IMR-90 (cell line): ENCODE results near the gene MAN2A2. TPM values are rescaled to one million over a fixed set of nuclear protein-coding genes. Genes with fewer than 3 reads are reported as not detected.

ENCODE experiments used
- ATAC-seq: fragments of 200-7000 bp; cut with Tn5 transposase; 2 replicates; pipeline ENCODE4 v1.9.1; 2020; ENCODE audit warnings: low read depth, mild to moderate bottlenecking, moderate library complexity
- BruUV-seq: library from RNA; stranded (reverse); fragments of 400-500 nt; replicated peaks from 2 replicates; lab custom pipeline; 2021; lab: Mats Ljungman, UMichigan
- CTCF ChIA-PET: fragments of 300-600 bp; formaldehyde crosslinking; extraction: SDS; loops from one replicate; lab custom pipeline; 2021; ENCODE audit warnings: antibody characterized with exemption; lab: Yijun Ruan, JAX
- POLR2A ChIA-PET: fragments of 300-600 bp; sonication (Branson Sonifier 250); formaldehyde crosslinking; loops from one replicate; lab custom pipeline; 2022; ENCODE audit warnings: antibody characterized with exemption; ENCODE audit not compliant: unreplicated experiment; lab: Charles Lee
- DNase-seq: peaks from one replicate; pipeline ENCODE4 v3.0.0; 2013
- H2AFZ ChIP-seq: replicated peaks from 2 replicates; pipeline ENCODE3; 2013; ENCODE audit warnings: low read length, mild to moderate bottlenecking; ENCODE audit not compliant: poor library complexity
- H2AK5ac ChIP-seq: 2 replicates; pipeline ENCODE4 v1.6.1; 2013; ENCODE audit warnings: low read depth, low read length, inconsistent platforms
- H2AK9ac ChIP-seq: replicated peaks from 2 replicates; pipeline ENCODE3; 2013; ENCODE audit warnings: mild to moderate bottlenecking, low read depth, low read length, moderate library complexity; ENCODE audit not compliant: poor library complexity
- H2BK120ac ChIP-seq: 2 replicates; pipeline ENCODE4 v1.6.1; 2013; ENCODE audit warnings: low read depth, low read length, inconsistent platforms
- H2BK15ac ChIP-seq: 3 replicates; pipeline ENCODE4 v1.6.1; 2013; ENCODE audit warnings: low read depth, low read length, inconsistent platforms
- H2BK20ac ChIP-seq: 2 replicates; pipeline ENCODE4 v1.6.1; 2013; ENCODE audit warnings: low read depth, mild to moderate bottlenecking, inconsistent platforms, low read length, moderate library complexity
- H2BK5ac ChIP-seq: 2 replicates; pipeline ENCODE4 v1.6.1; 2013; ENCODE audit warnings: mild to moderate bottlenecking, low read depth, low read length, inconsistent platforms; ENCODE audit not compliant: poor library complexity, severe bottlenecking
- H3K14ac ChIP-seq: replicated peaks from 2 replicates; pipeline ENCODE4 v1.6.1; 2013; ENCODE audit warnings: low read depth, low read length, inconsistent platforms
- H3K18ac ChIP-seq: 2 replicates; pipeline ENCODE4 v1.6.1; 2013; ENCODE audit warnings: low read depth, low read length, control low read depth
- H3K23ac ChIP-seq: 2 replicates; pipeline ENCODE4 v1.6.1; 2013; ENCODE audit warnings: low read depth, low read length, inconsistent platforms
- H3K27ac ChIP-seq: 2 replicates; pipeline ENCODE4 v1.5.1; 2013; ENCODE audit warnings: mild to moderate bottlenecking, control low read depth, low read length; ENCODE audit not compliant: insufficient read depth
- H3K27me3 ChIP-seq: 2 replicates; pipeline ENCODE4 v1.6.1; 2013; ENCODE audit warnings: low read length; ENCODE audit not compliant: control insufficient read depth, insufficient read depth
- H3K36me3 ChIP-seq: 2 replicates; pipeline ENCODE4 v1.6.1; 2013; ENCODE audit warnings: low read length, mixed read lengths; ENCODE audit not compliant: control insufficient read depth, insufficient read depth
- H3K4ac ChIP-seq: 2 replicates; pipeline ENCODE4 v1.6.1; 2013; ENCODE audit warnings: low read depth, low read length, inconsistent platforms
- H3K4me1 ChIP-seq: 2 replicates; pipeline ENCODE4 v1.6.1; 2013; ENCODE audit warnings: low read length, mixed read lengths; ENCODE audit not compliant: control insufficient read depth, insufficient read depth
- H3K4me2 ChIP-seq: 2 replicates; pipeline ENCODE4 v1.6.1; 2013; ENCODE audit warnings: low read depth, mild to moderate bottlenecking, control low read depth, low read length, moderate library complexity
- H3K4me3 ChIP-seq: 2 replicates; pipeline ENCODE4 v1.5.1; 2013; ENCODE audit warnings: low read depth, mild to moderate bottlenecking, control low read depth, low read length, moderate library complexity; ENCODE audit not compliant: insufficient read depth
- H3K56ac ChIP-seq: 2 replicates; pipeline ENCODE4 v1.6.1; 2013; ENCODE audit warnings: low read length, inconsistent platforms; ENCODE audit not compliant: insufficient read depth; ENCODE audit errors: extremely low read depth
- H3K79me1 ChIP-seq, 2 experiments: 2 replicates each; pipeline ENCODE4 v1.6.1; 2013; ENCODE audit warnings: low read length in 2 of 2, inconsistent platforms in 1 of 2, low read depth in 1 of 2
- H3K9ac ChIP-seq: 2 replicates; pipeline ENCODE4 v1.6.1; 2013; ENCODE audit warnings: low read depth, low read length, control low read depth
- H3K9me1 ChIP-seq: 2 replicates; pipeline ENCODE4 v1.6.1; 2013; ENCODE audit warnings: low read length, inconsistent platforms; ENCODE audit not compliant: insufficient read depth
- H3K9me3 ChIP-seq: 2 replicates; pipeline ENCODE4 v1.6.1; 2013; ENCODE audit warnings: low read length; ENCODE audit not compliant: control insufficient read depth, insufficient read depth
- H4K20me1 ChIP-seq: 2 replicates; pipeline ENCODE4 v1.6.1; 2013; ENCODE audit warnings: low read length, inconsistent platforms; ENCODE audit not compliant: insufficient read depth
- H4K5ac ChIP-seq: 2 replicates; pipeline ENCODE4 v1.6.1; 2013; ENCODE audit warnings: mild to moderate bottlenecking, low read depth, low read length, control low read depth
- H4K8ac ChIP-seq, 2 experiments: 2 replicates each; pipeline ENCODE4 v1.6.1; 2013; ENCODE audit warnings: low read depth in 2 of 2, low read length in 2 of 2, control low read depth in 1 of 2, inconsistent platforms in 1 of 2
- H4K91ac ChIP-seq: 2 replicates; pipeline ENCODE4 v1.6.1; 2013; ENCODE audit warnings: low read depth, low read length, inconsistent platforms; ENCODE audit not compliant: insufficient read depth
- BHLHE40 ChIP-seq: fragments of 150-350 bp; IDR thresholded peaks from 2 replicates; pipeline ENCODE4 v1.6.1; 2016; ENCODE audit warnings: mild to moderate bottlenecking, low read depth, low read length
- CEBPB ChIP-seq: IDR thresholded peaks from 2 replicates; pipeline ENCODE4 v1.6.1; 2012; ENCODE audit warnings: low read depth, low read length, improper control_type of control experiment
- CHD1 ChIP-seq: IDR thresholded peaks from 2 replicates; pipeline ENCODE4 v1.6.1; 2012; ENCODE audit warnings: low read depth, low read length, improper control_type of control experiment
- FOS ChIP-seq: fragments of 150-350 bp; IDR thresholded peaks from 2 replicates; pipeline ENCODE4 v1.6.1; 2016; ENCODE audit warnings: low read depth, low read length
- MAFK ChIP-seq: IDR thresholded peaks from 2 replicates; pipeline ENCODE4 v1.6.1; 2012; ENCODE audit warnings: low read depth, low read length, improper control_type of control experiment
- MAZ ChIP-seq: IDR thresholded peaks from 2 replicates; pipeline ENCODE4 v1.6.1; 2012; ENCODE audit warnings: low read depth, mild to moderate bottlenecking, low read length, improper control_type of control experiment, moderate library complexity, borderline replicate concordance
- MXI1 ChIP-seq: IDR thresholded peaks from 2 replicates; pipeline ENCODE4 v1.6.1; 2012; ENCODE audit warnings: low read depth, mild to moderate bottlenecking, low read length, moderate library complexity, borderline replicate concordance
- NFE2L2 ChIP-seq: fragments of 150-350 bp; IDR thresholded peaks from 2 replicates; pipeline ENCODE4 v1.6.1; 2016; ENCODE audit warnings: low read depth, mild to moderate bottlenecking, low read length
- POLR2A ChIP-seq: IDR thresholded peaks from 2 replicates; pipeline ENCODE4 v1.6.1; 2012; ENCODE audit warnings: mild to moderate bottlenecking, low read depth, low read length
- RAD21 ChIP-seq: IDR thresholded peaks from 2 replicates; pipeline ENCODE4 v1.6.1; 2012; ENCODE audit warnings: low read length, improper control_type of control experiment
- RCOR1 ChIP-seq: IDR thresholded peaks from 2 replicates; pipeline ENCODE4 v1.6.1; 2012; ENCODE audit warnings: mild to moderate bottlenecking, low read length, improper control_type of control experiment; ENCODE audit not compliant: insufficient replicate concordance
- RFX5 ChIP-seq: IDR thresholded peaks from 2 replicates; pipeline ENCODE4 v1.8.0; 2012; ENCODE audit warnings: low read depth, mild to moderate bottlenecking, low read length, moderate library complexity
- SMC3 ChIP-seq: fragments of 150-350 bp; IDR thresholded peaks from 2 replicates; pipeline ENCODE4 v1.6.1; 2016; ENCODE audit warnings: low read depth, mild to moderate bottlenecking, antibody characterized with exemption, low read length, moderate library complexity
- WGBS, 2 experiments: methylation state at CpG; one replicate each; pipeline versions ENCODE4 v1.1.5 to v1.1.7; 2013; ENCODE audit warnings: missing lambda C conversion rate in 2 of 2; ENCODE audit not compliant: insufficient read length in 1 of 2; ENCODE audit errors: extremely low coverage in 2 of 2; 5-methylcytosine and 5-hydroxymethylcytosine counted together
- dilution Hi-C: fragments of 300-500 bp; cut with HindIII; formaldehyde crosslinking; loops from one replicate; pipeline ENCODE4 v1.14.3; 2018; ENCODE audit warnings: low sequenced_read_pairs; ENCODE audit not compliant: unreplicated experiment
- in situ Hi-C: fragments of 300-500 bp; cut with MboI; formaldehyde crosslinking; loops from 3 replicates; pipeline ENCODE4 v1.14.3; 2019; ENCODE audit warnings: low sequenced_read_pairs, inconsistent platforms, mixed read lengths
- intact Hi-C: fragments of 100-400 bp; cut with micrococcal nuclease; formaldehyde crosslinking; loops from 2 replicates; pipeline ENCODE4 v1.10.0; 2022
- polyA plus RNA-seq, 3 experiments: library from polyadenylated mRNA; depleted of rRNA; stranded (reverse); fragments of >200 nt; gene quantifications; 2 replicates each; pipeline ENCODE4 v1.2.3, GENCODE V29; 2012; ENCODE audit warnings: low replicate concordance in 1 of 3
- total RNA-seq: library from RNA; depleted of rRNA; stranded (reverse); fragments of >200 nt; gene quantifications from 2 replicates; pipeline ENCODE4 v1.2.3, GENCODE V29; 2012
- TF ChIP-seq, protein P1 (sequence below): conservative IDR thresholded peaks from 2 replicates; pipeline ENCODE4 v1.5.1; 2012; ENCODE audit warnings: mild to moderate bottlenecking, low read depth, low read length, improper control_type of control experiment
- TF ChIP-seq, protein P2 (sequence below): fragments of 150-350 bp; IDR thresholded peaks from 2 replicates; pipeline ENCODE4 v1.6.1; 2016; ENCODE audit warnings: low read depth, mild to moderate bottlenecking, low read length, moderate library complexity, borderline replicate concordance
- TF ChIP-seq, protein P3 (sequence below): fragments of 150-350 bp; IDR thresholded peaks from 2 replicates; pipeline ENCODE4 v1.6.1; 2017; ENCODE audit warnings: mild to moderate bottlenecking, antibody characterized with exemption, low read length, low read depth

Gene MAN2A2
- total and polyA plus RNA-seq, 2 of the 4 experiments (the other 2 are of a cell fraction) = 3.4 to 52.5 TPM

DNA sequence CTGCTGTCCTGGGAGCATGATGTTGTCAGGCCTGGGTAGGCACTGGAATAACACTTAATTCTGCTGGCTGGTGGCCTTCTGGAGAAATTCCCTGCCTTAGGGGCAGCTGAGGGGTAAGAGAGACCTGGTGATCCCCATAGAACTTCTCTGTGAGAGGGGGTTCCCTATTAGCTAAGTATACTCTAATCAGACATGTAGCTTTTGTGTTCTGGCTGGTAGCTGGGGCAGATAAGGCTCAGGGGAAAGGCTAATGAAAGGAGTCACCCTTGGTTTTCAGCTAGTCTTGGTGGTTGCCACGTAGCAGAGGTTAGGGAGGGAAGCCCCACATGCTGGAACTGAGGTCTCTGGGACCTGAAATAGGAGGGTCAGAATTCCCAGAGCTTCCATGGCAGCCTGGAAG, 30.2 kb downstream of the MAN2A2 start:
- Histone ChIP-seq H4K8ac (no peak overlapping the region), H3K4ac (no peak overlapping the region), H4K20me1 (peaks cover 6% of the 10 kb centered on the region; the same call in 1 of the 2 replicates), H3K79me1 (peaks cover 23 to 50% of the 10 kb centered on the region in 2 experiments), H2AK5ac (no peak overlapping the region), H2BK5ac (no peak overlapping the region), H2BK120ac (no peak overlapping the region), H2BK20ac (no peak overlapping the region), H3K4me3 (no peak overlapping the region), H2AFZ (no peak overlapping the region), H3K9me3 (no peaks in the 10 kb centered on the region), H3K27ac (no peak overlapping the region), H3K9ac (no peak overlapping the region), H3K14ac (no peak overlapping the region), H3K27me3 (no peaks in the 10 kb centered on the region), H3K36me3 (peaks cover 5% of the 10 kb centered on the region), H4K5ac (no peak overlapping the region), H2AK9ac (no peak overlapping the region), H3K4me1 (peaks cover 11% of the 10 kb centered on the region), H4K91ac (no peak overlapping the region), H3K4me2 (no peak overlapping the region), H3K9me1 (peaks cover 13% of the 10 kb centered on the region), H3K56ac (no peak overlapping the region), H3K18ac (no peak overlapping the region), H3K23ac (no peak overlapping the region), H2BK15ac (no peak overlapping the region)
- intact Hi-C loops = no loop called here
- TF ChIP-seq MXI1 (no peak), BHLHE40 (no peak), POLR2A (no peak), NFE2L2 (no peak), MAFK (no peak), CHD1 (no peak), SMC3 (no peak), RFX5 (no peak), FOS (no peak), CEBPB (no peak), RAD21 (no peak), MAZ (no peak), RCOR1 (no peak)
- TF ChIP-seq, protein P1, sequence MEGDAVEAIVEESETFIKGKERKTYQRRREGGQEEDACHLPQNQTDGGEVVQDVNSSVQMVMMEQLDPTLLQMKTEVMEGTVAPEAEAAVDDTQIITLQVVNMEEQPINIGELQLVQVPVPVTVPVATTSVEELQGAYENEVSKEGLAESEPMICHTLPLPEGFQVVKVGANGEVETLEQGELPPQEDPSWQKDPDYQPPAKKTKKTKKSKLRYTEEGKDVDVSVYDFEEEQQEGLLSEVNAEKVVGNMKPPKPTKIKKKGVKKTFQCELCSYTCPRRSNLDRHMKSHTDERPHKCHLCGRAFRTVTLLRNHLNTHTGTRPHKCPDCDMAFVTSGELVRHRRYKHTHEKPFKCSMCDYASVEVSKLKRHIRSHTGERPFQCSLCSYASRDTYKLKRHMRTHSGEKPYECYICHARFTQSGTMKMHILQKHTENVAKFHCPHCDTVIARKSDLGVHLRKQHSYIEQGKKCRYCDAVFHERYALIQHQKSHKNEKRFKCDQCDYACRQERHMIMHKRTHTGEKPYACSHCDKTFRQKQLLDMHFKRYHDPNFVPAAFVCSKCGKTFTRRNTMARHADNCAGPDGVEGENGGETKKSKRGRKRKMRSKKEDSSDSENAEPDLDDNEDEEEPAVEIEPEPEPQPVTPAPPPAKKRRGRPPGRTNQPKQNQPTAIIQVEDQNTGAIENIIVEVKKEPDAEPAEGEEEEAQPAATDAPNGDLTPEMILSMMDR = no peak
- TF ChIP-seq, protein P2, sequence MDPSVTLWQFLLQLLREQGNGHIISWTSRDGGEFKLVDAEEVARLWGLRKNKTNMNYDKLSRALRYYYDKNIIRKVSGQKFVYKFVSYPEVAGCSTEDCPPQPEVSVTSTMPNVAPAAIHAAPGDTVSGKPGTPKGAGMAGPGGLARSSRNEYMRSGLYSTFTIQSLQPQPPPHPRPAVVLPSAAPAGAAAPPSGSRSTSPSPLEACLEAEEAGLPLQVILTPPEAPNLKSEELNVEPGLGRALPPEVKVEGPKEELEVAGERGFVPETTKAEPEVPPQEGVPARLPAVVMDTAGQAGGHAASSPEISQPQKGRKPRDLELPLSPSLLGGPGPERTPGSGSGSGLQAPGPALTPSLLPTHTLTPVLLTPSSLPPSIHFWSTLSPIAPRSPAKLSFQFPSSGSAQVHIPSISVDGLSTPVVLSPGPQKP = no peak
- TF ChIP-seq, protein P3, sequence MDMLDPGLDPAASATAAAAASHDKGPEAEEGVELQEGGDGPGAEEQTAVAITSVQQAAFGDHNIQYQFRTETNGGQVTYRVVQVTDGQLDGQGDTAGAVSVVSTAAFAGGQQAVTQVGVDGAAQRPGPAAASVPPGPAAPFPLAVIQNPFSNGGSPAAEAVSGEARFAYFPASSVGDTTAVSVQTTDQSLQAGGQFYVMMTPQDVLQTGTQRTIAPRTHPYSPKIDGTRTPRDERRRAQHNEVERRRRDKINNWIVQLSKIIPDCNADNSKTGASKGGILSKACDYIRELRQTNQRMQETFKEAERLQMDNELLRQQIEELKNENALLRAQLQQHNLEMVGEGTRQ = no peak
- BruUV-seq = no TSS peak
- ChIA-PET POLR2A (no interaction called here), CTCF (interaction anchor here (1.5 to 1.6 kb wide), 2 partner anchors 10 to 31 kb away, joined by 3 to 8 read pairs; partner anchors contain the start of gene MAN2A2)
- ATAC-seq (no peak), DNase-seq (no peak)
- 14% methylated on average over 1 of the region's 1 CpG; no CpG with 5 or more reads in 1 of the 2 experiments for WGBS, 2 experiments
- dilution Hi-C loops = no loop called here
- in situ Hi-C loops = no loop called here
